ENCODE data around the gene SMIM35. TPM values are rescaled to one million over a fixed set of nuclear protein-coding genes. Genes with fewer than 3 reads are reported as not detected.

The SMIM35 gene
- total and polyA plus RNA-seq, 11 donors, result 0.21 TPM; not detected in 10

GRCh38 chr11:117970400-117971024, 116.3 kb downstream of the SMIM35 start:
- TF ChIP-seq POLR2A (IDR thresholded peaks at IDR 0.05), result no peak
- no peak for TF ChIP-seq CTCF (IDR thresholded peaks at IDR 0.05)
- no peaks in the 10 kb centered on the region for H3K36me3 ChIP-seq
- DNase-seq (peak in 1 of 5 donors; percentile 56), ATAC-seq (peak; percentile 35 to 86 (median 74))
- intact Hi-C loops (cut with DNase I), result no loop called here
- H3K27ac ChIP-seq, result peak overlapping the region in 1 of 12 donors; percentile 74
- H3K9me3 ChIP-seq, result no peaks in the 10 kb centered on the region
- no peak overlapping the region for H3K4me3 ChIP-seq
- WGBS, 4 donors, result 69 to 78% (median 75%) methylated on average over 4 of the region's 4 CpGs
- peaks cover 0 to 3% (median 0%) of the 10 kb centered on the region in 9 donors for H3K27me3 ChIP-seq
- H3K4me1 ChIP-seq, result peaks cover 0 to 76% (median 0%) of the 10 kb centered on the region in 12 donors

GRCh38 chr11:117969160-117969991, 117.4 kb downstream of the SMIM35 start:
- 94 to 99% (median 97%) methylated on average over 5 of the region's 5 CpGs for WGBS, 4 donors
- intact Hi-C loops (cut with DNase I), result no loop called here
- ATAC-seq (no peak), DNase-seq (no peak)
- H3K27ac ChIP-seq, result peak overlapping the region in 1 of 12 donors; percentile 74
- no peaks in the 10 kb centered on the region for H3K36me3 ChIP-seq
- no peaks in the 10 kb centered on the region for H3K9me3 ChIP-seq
- no peak overlapping the region for H3K4me3 ChIP-seq
- H3K27me3 ChIP-seq, result peaks cover 0 to 3% (median 0%) of the 10 kb centered on the region in 9 donors
- TF ChIP-seq CTCF (IDR thresholded peaks at IDR 0.05) (no peak), POLR2A (IDR thresholded peaks at IDR 0.05) (no peak)
- peaks cover 0 to 65% (median 0%) of the 10 kb centered on the region in 12 donors for H3K4me1 ChIP-seq

- H3K4me3 ChIP-seq, result no peak overlapping the region
- WGBS, 4 donors, result 68 to 76% (median 73%) methylated on average over 8 of the region's 8 CpGs
- TF ChIP-seq CTCF (IDR thresholded peaks at IDR 0.05) (no peak), POLR2A (IDR thresholded peaks at IDR 0.05) (no peak)
- H3K9me3 ChIP-seq, result no peaks in the 10 kb centered on the region
- H3K27me3 ChIP-seq, result peaks cover 0 to 3% (median 0%) of the 10 kb centered on the region in 9 donors
- intact Hi-C loops (cut with DNase I), result no loop called here
- DNase-seq (no peak), ATAC-seq (no peak)
- no peaks in the 10 kb centered on the region for H3K36me3 ChIP-seq
- no peak overlapping the region for H3K27ac ChIP-seq
- H3K4me1 ChIP-seq, result peaks cover 0 to 41% (median 0%) of the 10 kb centered on the region in 12 donors
These were observed 119.9 kb downstream of the SMIM35 start for GRCh38 chr11:117966908-117967307.

- Histone ChIP-seq H3K4me1 (peaks cover 0 to 26% (median 0%) of the 10 kb centered on the region in 12 donors), H3K27me3 (no peaks in the 10 kb centered on the region), H3K4me3 (no peak overlapping the region), H3K9me3 (peaks cover 0 to 3% (median 0%) of the 10 kb centered on the region in 12 donors), H3K36me3 (no peaks in the 10 kb centered on the region), H3K27ac (no peak overlapping the region)
- intact Hi-C loops (cut with DNase I), result no loop called here
- TF ChIP-seq CTCF (IDR thresholded peaks at IDR 0.05) (no peak), POLR2A (IDR thresholded peaks at IDR 0.05) (no peak)
- ATAC-seq, result no peak
- DNase-seq, result no peak
- 92 to 96% (median 95%) methylated on average over 3 of the region's 3 CpGs for WGBS, 4 donors
These were observed 123.9 kb downstream of the SMIM35 start for GRCh38 chr11:117962826-117963225.
